Esophagus muscularis mucosa (tissue), 4 donors: ENCODE measurements around the gene SFXN3.

Experiments used
- EP300 ChIP-seq: sonication (generic); formaldehyde crosslinking; IDR thresholded peaks from one replicate; pipeline ENCODE4 v1.6.1; 2017; ENCODE audit warnings: antibody characterized with exemption
- POLR2A ChIP-seq: fragments of 450-650 bp; IDR thresholded peaks from one replicate; pipeline ENCODE4 v1.6.1; 2017; ENCODE audit warnings: antibody characterized with exemption, moderate library complexity, mild to moderate bottlenecking, low read depth
- POLR2AphosphoS5 ChIP-seq, 2 donors: sonication (generic); formaldehyde crosslinking; IDR thresholded peaks; one replicate each; pipeline ENCODE4 v1.6.1; 2017; ENCODE audit warnings: antibody characterized with exemption in 2 of 2
- TF ChIP-seq, protein P1 (sequence below), 3 experiments: fragments of 200-600 bp in 2 of 3; fragments of 450-650 bp in 1 of 3; sonication (generic) in 2 of 3; IDR thresholded peaks; one replicate each; pipeline ENCODE4 v1.5.1; 2017 to 2019; ENCODE audit warnings: antibody characterized with exemption in 3 of 3, mild to moderate bottlenecking in 2 of 3, moderate library complexity in 1 of 3

DNA sequence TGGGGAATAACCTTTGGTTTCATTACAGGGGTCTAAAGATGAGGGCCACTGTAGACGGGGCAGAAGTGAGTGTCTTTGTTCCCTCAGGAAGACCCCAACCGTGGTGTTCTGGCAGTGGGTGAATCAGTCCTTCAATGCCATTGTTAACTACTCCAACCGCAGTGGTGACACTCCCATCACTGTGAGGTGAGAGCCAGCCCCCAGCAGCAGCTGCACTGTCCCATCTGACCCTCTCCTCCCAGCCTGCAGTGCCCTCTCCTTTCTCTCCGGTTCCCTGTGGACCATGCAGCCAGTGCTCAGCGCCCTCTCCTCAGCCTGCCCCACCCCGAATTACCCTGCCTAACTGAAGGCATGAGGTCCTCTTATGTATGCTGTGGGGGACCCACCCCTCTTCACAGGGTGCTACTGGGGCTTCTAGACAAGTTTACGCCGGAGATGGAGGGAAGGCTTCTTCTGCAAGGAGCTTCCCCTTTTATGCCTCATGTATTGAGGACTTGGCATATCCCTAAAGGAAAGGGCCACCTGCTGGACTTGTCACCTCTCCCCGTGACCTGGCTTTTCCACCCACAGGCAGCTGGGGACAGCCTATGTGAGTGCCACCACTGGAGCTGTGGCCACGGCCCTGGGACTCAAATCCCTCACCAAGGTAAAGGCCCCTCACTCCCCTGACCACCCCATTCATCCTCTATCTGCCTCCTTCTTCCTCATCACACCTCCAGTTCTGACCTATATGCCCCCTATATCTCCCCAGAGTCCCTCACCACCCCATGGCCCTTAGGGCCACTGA lies 5.1 kb downstream of the SFXN3 start:
- TF ChIP-seq, protein P1, sequence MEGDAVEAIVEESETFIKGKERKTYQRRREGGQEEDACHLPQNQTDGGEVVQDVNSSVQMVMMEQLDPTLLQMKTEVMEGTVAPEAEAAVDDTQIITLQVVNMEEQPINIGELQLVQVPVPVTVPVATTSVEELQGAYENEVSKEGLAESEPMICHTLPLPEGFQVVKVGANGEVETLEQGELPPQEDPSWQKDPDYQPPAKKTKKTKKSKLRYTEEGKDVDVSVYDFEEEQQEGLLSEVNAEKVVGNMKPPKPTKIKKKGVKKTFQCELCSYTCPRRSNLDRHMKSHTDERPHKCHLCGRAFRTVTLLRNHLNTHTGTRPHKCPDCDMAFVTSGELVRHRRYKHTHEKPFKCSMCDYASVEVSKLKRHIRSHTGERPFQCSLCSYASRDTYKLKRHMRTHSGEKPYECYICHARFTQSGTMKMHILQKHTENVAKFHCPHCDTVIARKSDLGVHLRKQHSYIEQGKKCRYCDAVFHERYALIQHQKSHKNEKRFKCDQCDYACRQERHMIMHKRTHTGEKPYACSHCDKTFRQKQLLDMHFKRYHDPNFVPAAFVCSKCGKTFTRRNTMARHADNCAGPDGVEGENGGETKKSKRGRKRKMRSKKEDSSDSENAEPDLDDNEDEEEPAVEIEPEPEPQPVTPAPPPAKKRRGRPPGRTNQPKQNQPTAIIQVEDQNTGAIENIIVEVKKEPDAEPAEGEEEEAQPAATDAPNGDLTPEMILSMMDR (IDR thresholded peaks at IDR 0.05): no peak
- no peak for TF ChIP-seq POLR2AphosphoS5 (IDR thresholded peaks at IDR 0.05)
- no peak for TF ChIP-seq EP300
- TF ChIP-seq POLR2A: no peak
